ENCODE data around the gene PKHD1. TPM values are rescaled to one million over a fixed set of nuclear protein-coding genes. Genes with fewer than 3 reads are reported as not detected.

PKHD1 gene
- total RNA-seq, 2 donors from 2014 or later: 0.20 TPM

GRCh38 chr6:52117352-52117751 is 29.9 kb upstream of the PKHD1 start:
- Histone ChIP-seq H3K9ac (ENCODE audit: extremely low read depth, low read length, poor library complexity, severe bottlenecking) (no peak overlapping the region), H3K9me3 (ENCODE audit: control insufficient read depth, low read length) (peaks cover 12% of the 10 kb centered on the region), H3K36me3 (ENCODE audit: control insufficient read depth, insufficient read depth, low read length) (no peaks in the 10 kb centered on the region), H3K4me3 (ENCODE audit: low read length) (no peak overlapping the region), H3K27me3 (ENCODE audit: control insufficient read depth, insufficient read depth, low read length, poor library complexity, severe bottlenecking) (no peaks in the 10 kb centered on the region), H3K4me1 (ENCODE audit: control insufficient read depth, insufficient read depth, low read length) (no peaks in the 10 kb centered on the region), H3K27ac (ENCODE audit: low read depth, low read length) (no peak overlapping the region)
- DNase-seq: no peak
- Mint-ChIP-seq H3K36me3 (ENCODE audit: low read depth) (no peaks in the 10 kb centered on the region), H3K9me3 (peaks cover 14% of the 10 kb centered on the region), H3K27ac (no peak overlapping the region), H3K27me3 (ENCODE audit: insufficient read depth) (no peaks in the 10 kb centered on the region), H3K4me3 (no peak overlapping the region), H3K4me1 (no peaks in the 10 kb centered on the region)
- no peak for TF ChIP-seq CTCF (conservative IDR thresholded peaks at IDR 0.05)
- WGBS, 2 experiments (ENCODE audit: insufficient coverage in 1 of 2, insufficient read length in 1 of 2): 91 to 100% methylated on average over 1 of the region's 1 CpG

- Mint-ChIP-seq H3K36me3 (ENCODE audit: low read depth) (no peaks in the 10 kb centered on the region), H3K27me3 (ENCODE audit: insufficient read depth) (no peaks in the 10 kb centered on the region), H3K4me3 (no peak overlapping the region), H3K27ac (no peak overlapping the region), H3K4me1 (no peaks in the 10 kb centered on the region), H3K9me3 (peaks cover 14% of the 10 kb centered on the region)
- H3K4me3 ChIP-seq (ENCODE audit: low read length): no peak overlapping the region
- DNase-seq: no peak
- H3K4me1 ChIP-seq (ENCODE audit: control insufficient read depth, insufficient read depth, low read length): no peaks in the 10 kb centered on the region
- peaks cover 12% of the 10 kb centered on the region for H3K9me3 ChIP-seq (ENCODE audit: control insufficient read depth, low read length)
- H3K27ac ChIP-seq (ENCODE audit: low read depth, low read length): no peak overlapping the region
- H3K9ac ChIP-seq (ENCODE audit: extremely low read depth, low read length, poor library complexity, severe bottlenecking): no peak overlapping the region
- H3K27me3 ChIP-seq (ENCODE audit: control insufficient read depth, insufficient read depth, low read length, poor library complexity, severe bottlenecking): no peaks in the 10 kb centered on the region
- TF ChIP-seq CTCF (conservative IDR thresholded peaks at IDR 0.05): no peak
- H3K36me3 ChIP-seq (ENCODE audit: control insufficient read depth, insufficient read depth, low read length): no peaks in the 10 kb centered on the region
Observed at GRCh38 chr6:52116605-52116948, 29.2 kb upstream of the PKHD1 start.

GRCh38 chr6:52115891-52116604 is 28.6 kb upstream of the PKHD1 start:
- no peaks in the 10 kb centered on the region for H3K4me1 Mint-ChIP-seq
- no peak overlapping the region for H3K27ac Mint-ChIP-seq
- TF ChIP-seq CTCF (conservative IDR thresholded peaks at IDR 0.05): no peak
- H3K36me3 Mint-ChIP-seq (ENCODE audit: low read depth): no peaks in the 10 kb centered on the region
- Histone ChIP-seq H3K4me3 (ENCODE audit: low read length) (no peak overlapping the region), H3K27me3 (ENCODE audit: control insufficient read depth, insufficient read depth, low read length, poor library complexity, severe bottlenecking) (no peaks in the 10 kb centered on the region), H3K27ac (ENCODE audit: low read depth, low read length) (no peak overlapping the region), H3K4me1 (ENCODE audit: control insufficient read depth, insufficient read depth, low read length) (no peaks in the 10 kb centered on the region), H3K9ac (ENCODE audit: extremely low read depth, low read length, poor library complexity, severe bottlenecking) (no peak overlapping the region), H3K9me3 (ENCODE audit: control insufficient read depth, low read length) (peaks cover 12% of the 10 kb centered on the region), H3K36me3 (ENCODE audit: control insufficient read depth, insufficient read depth, low read length) (no peaks in the 10 kb centered on the region)
- no peak for DNase-seq
- 83 to 87% methylated on average over 1 to 3 of the region's 3 CpGs for WGBS, 2 experiments (ENCODE audit: insufficient coverage in 1 of 2, insufficient read length in 1 of 2)
- H3K27me3 Mint-ChIP-seq (ENCODE audit: insufficient read depth): no peaks in the 10 kb centered on the region
- no peak overlapping the region for H3K4me3 Mint-ChIP-seq
- H3K9me3 Mint-ChIP-seq: peaks cover 14% of the 10 kb centered on the region
